SU-DHL-6 (cell line): ENCODE results near the gene PPP2R3B.

ENCODE experiments used
- H2AFZ ChIP-seq: fragments of 200-600 bp; sonication (generic); 2 replicates; pipeline ENCODE4 v1.6.1; 2014; ENCODE audit warnings: low read depth, mild to moderate bottlenecking, moderate library complexity, mixed read lengths, antibody characterized with exemption, low read length; ENCODE audit not compliant: severe bottlenecking
- H3F3A ChIP-seq: fragments of 200-600 bp; shearing (Covaris generic); 2 replicates; pipeline ENCODE4 v1.6.0; 2016; ENCODE audit warnings: antibody characterized with exemption, mild to moderate bottlenecking; ENCODE audit not compliant: insufficient read depth
- H3K27ac ChIP-seq: fragments of 200-600 bp; sonication (generic); 2 replicates; pipeline ENCODE4 v1.5.1; 2016; ENCODE audit warnings: low read depth, mild to moderate bottlenecking, low read length, moderate library complexity, mixed read lengths
- H3K27me3 ChIP-seq: fragments of 200-600 bp; sonication (generic), shearing (Covaris generic); 2 replicates; pipeline ENCODE4 v1.6.0; 2014; ENCODE audit warnings: mild to moderate bottlenecking, low read length
- H3K36me3 ChIP-seq: fragments of 200-600 bp; sonication (generic); 2 replicates; pipeline ENCODE4 v1.6.1; 2014; ENCODE audit warnings: mild to moderate bottlenecking, low read length, mixed read lengths
- H3K4me2 ChIP-seq: fragments of 300-600, 200-600 bp; shearing (Covaris generic), sonication (generic); 2 replicates; pipeline ENCODE4 v1.6.0; 2014; ENCODE audit warnings: low read length, low read depth, mild to moderate bottlenecking; ENCODE audit not compliant: poor library complexity, severe bottlenecking
- H3K4me3 ChIP-seq: fragments of 200-600 bp; sonication (generic); 2 replicates; pipeline ENCODE4 v1.5.1; 2014; ENCODE audit warnings: antibody characterized with exemption, low read length, mild to moderate bottlenecking, mixed read lengths; ENCODE audit not compliant: insufficient read depth, poor library complexity, severe bottlenecking
- H3K79me2 ChIP-seq: fragments of 200-600 bp; sonication (generic); 2 replicates; pipeline ENCODE4 v1.6.1; 2014; ENCODE audit warnings: mild to moderate bottlenecking, low read length, moderate library complexity; ENCODE audit not compliant: insufficient read depth
- H3K9ac ChIP-seq: fragments of 200-600 bp; sonication (generic); 2 replicates; pipeline ENCODE4 v1.7.0; 2014; ENCODE audit warnings: mild to moderate bottlenecking, low read length
- H3K9me2 ChIP-seq: fragments of 200-600 bp; sonication (generic); replicated peaks from 2 replicates; pipeline ENCODE4 v1.6.1; 2014; ENCODE audit warnings: low read length; ENCODE audit not compliant: insufficient read depth
- H3K9me3 ChIP-seq: fragments of 200-600 bp; sonication (generic); 2 replicates; pipeline ENCODE4 v1.6.1; 2014; ENCODE audit warnings: low read length, mixed read lengths; ENCODE audit not compliant: insufficient read depth
- H4K20me1 ChIP-seq: fragments of 200-600 bp; sonication (generic); 2 replicates; pipeline ENCODE4 v1.6.1; 2014; ENCODE audit warnings: low read depth, mild to moderate bottlenecking, antibody characterized with exemption, low read length, moderate library complexity, mixed read lengths
- EZH2phosphoT487 ChIP-seq: fragments of 200-600 bp; sonication (generic), shearing (Covaris generic); conservative IDR thresholded peaks from 2 replicates; pipeline ENCODE4 v1.6.1; 2018; ENCODE audit warnings: mild to moderate bottlenecking, antibody characterized with exemption, low read length, moderate library complexity, mixed read lengths
- TF ChIP-seq, protein P1 (sequence below): fragments of 200-600 bp; sonication (generic); IDR thresholded peaks from one replicate; pipeline ENCODE4 v1.5.1; 2017; ENCODE audit warnings: antibody characterized with exemption, mild to moderate bottlenecking, low read length, moderate library complexity; ENCODE audit not compliant: insufficient read depth, poor library complexity, severe bottlenecking

Gene PPP2R3B

GRCh38 chrX:323721-324628 lies 62.7 kb downstream of the PPP2R3B start:
- no peak overlapping the region for H2AFZ ChIP-seq
- H3F3A ChIP-seq = no peaks in the 10 kb centered on the region
- H3K27me3 ChIP-seq = no peaks in the 10 kb centered on the region
- H3K9me2 ChIP-seq = no peaks in the 10 kb centered on the region
- no peaks in the 10 kb centered on the region for H3K9me3 ChIP-seq
- no peak overlapping the region for H3K27ac ChIP-seq
- H3K4me3 ChIP-seq = no peak overlapping the region
- H3K9ac ChIP-seq = no peak overlapping the region
- no peaks in the 10 kb centered on the region for H3K36me3 ChIP-seq
- H4K20me1 ChIP-seq = no peaks in the 10 kb centered on the region
- no peak overlapping the region for H3K4me2 ChIP-seq
- no peaks in the 10 kb centered on the region for H3K79me2 ChIP-seq
- TF ChIP-seq EZH2phosphoT487 = no peak
- TF ChIP-seq, protein P1, sequence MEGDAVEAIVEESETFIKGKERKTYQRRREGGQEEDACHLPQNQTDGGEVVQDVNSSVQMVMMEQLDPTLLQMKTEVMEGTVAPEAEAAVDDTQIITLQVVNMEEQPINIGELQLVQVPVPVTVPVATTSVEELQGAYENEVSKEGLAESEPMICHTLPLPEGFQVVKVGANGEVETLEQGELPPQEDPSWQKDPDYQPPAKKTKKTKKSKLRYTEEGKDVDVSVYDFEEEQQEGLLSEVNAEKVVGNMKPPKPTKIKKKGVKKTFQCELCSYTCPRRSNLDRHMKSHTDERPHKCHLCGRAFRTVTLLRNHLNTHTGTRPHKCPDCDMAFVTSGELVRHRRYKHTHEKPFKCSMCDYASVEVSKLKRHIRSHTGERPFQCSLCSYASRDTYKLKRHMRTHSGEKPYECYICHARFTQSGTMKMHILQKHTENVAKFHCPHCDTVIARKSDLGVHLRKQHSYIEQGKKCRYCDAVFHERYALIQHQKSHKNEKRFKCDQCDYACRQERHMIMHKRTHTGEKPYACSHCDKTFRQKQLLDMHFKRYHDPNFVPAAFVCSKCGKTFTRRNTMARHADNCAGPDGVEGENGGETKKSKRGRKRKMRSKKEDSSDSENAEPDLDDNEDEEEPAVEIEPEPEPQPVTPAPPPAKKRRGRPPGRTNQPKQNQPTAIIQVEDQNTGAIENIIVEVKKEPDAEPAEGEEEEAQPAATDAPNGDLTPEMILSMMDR = no peak

DNA sequence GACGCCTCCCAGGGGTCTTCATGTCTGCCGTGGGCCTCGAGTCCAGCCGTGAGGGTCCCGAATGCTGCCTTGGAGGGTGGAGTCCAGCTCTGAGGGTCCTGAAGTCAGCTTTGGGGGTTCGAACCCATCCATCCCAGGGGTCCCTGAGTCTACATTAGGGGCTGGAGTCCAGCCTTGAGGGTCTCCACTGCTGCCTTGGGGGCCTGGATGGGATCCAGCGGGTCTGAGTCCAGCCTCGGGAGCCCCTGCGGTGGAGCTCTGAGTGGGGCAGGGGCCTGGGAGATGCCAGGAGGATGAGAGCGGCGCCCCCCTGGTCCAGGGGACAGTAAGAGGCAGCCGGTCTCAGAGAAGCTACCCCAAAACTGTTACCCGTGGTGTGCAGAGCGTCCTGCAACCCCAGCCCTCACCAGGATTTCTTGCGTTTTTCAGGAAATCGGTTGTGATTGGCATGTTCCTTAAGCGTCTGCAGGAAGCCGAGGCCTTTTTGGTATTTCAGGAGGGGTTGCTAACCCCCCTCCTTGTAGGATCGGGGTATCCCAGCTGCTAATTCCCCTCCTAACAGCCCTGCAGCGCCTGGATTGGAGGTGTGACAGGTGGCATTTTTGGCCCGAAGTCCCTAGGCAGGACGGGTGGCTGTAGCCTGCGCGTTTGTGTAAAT lies 66.5 kb downstream of the PPP2R3B start:
- Histone ChIP-seq H3K4me2 (peak overlapping the region; percentile 66), H3F3A (no peaks in the 10 kb centered on the region), H3K9me3 (no peaks in the 10 kb centered on the region), H3K9me2 (no peaks in the 10 kb centered on the region), H4K20me1 (no peaks in the 10 kb centered on the region), H3K4me3 (peak overlapping the region; percentile 67), H3K27ac (no peak overlapping the region), H3K27me3 (no peaks in the 10 kb centered on the region), H2AFZ (no peak overlapping the region), H3K36me3 (no peaks in the 10 kb centered on the region), H3K9ac (peak overlapping the region; percentile 91), H3K79me2 (no peaks in the 10 kb centered on the region)
- TF ChIP-seq, protein P1 = no peak
- TF ChIP-seq EZH2phosphoT487 = no peak

GRCh38 chrX:319579-320125 lies 67.1 kb downstream of the PPP2R3B start:
- Histone ChIP-seq H3K79me2 (no peaks in the 10 kb centered on the region), H3K27ac (no peak overlapping the region), H2AFZ (no peak overlapping the region)

More at GRCh38 chrX:319579-320125, 67.1 kb downstream of the PPP2R3B start:
- no peaks in the 10 kb centered on the region for H3F3A ChIP-seq
- TF ChIP-seq, protein P1 = no peak
- no peak for TF ChIP-seq EZH2phosphoT487
- H3K4me3 ChIP-seq = peak overlapping the region; percentile 67
- no peaks in the 10 kb centered on the region for H3K9me3 ChIP-seq
- H3K9ac ChIP-seq = peak overlapping the region; percentile 91
- H3K9me2 ChIP-seq = no peaks in the 10 kb centered on the region
- H3K27me3 ChIP-seq = no peaks in the 10 kb centered on the region
- H3K36me3 ChIP-seq = no peaks in the 10 kb centered on the region
- no peaks in the 10 kb centered on the region for H4K20me1 ChIP-seq
- peak overlapping the region; percentile 66 for H3K4me2 ChIP-seq
